GM12891 (cell line): Measurements from ENCODE around the gene TPSAB1.

ENCODE experiments used
- PAX5 ChIP-seq: IDR thresholded peaks from 2 replicates; pipeline ENCODE4 v1.6.1; 2011; ENCODE audit warnings: low read length, moderate library complexity, mild to moderate bottlenecking; ENCODE audit not compliant: insufficient read depth, severe bottlenecking
- POLR2A ChIP-seq: IDR thresholded peaks from 2 replicates; pipeline ENCODE4 v1.6.1; 2011; ENCODE audit warnings: low read depth, low read length, control low read depth
- POLR2AphosphoS5 ChIP-seq: IDR thresholded peaks from 2 replicates; pipeline ENCODE4 v1.6.1; 2011; ENCODE audit warnings: low read depth, low read length, control low read depth
- POU2F2 ChIP-seq: IDR thresholded peaks from 2 replicates; pipeline ENCODE4 v1.6.1; 2011; ENCODE audit warnings: low read depth, mild to moderate bottlenecking, control low read depth, low read length, moderate library complexity
- SPI1 ChIP-seq: IDR thresholded peaks from 2 replicates; pipeline ENCODE4 v1.6.1; 2011; ENCODE audit warnings: low read depth, low read length, control low read depth
- TAF1 ChIP-seq: IDR thresholded peaks from 2 replicates; pipeline ENCODE4 v1.6.1; 2011; ENCODE audit warnings: low read depth, low read length, control low read depth

DNA sequence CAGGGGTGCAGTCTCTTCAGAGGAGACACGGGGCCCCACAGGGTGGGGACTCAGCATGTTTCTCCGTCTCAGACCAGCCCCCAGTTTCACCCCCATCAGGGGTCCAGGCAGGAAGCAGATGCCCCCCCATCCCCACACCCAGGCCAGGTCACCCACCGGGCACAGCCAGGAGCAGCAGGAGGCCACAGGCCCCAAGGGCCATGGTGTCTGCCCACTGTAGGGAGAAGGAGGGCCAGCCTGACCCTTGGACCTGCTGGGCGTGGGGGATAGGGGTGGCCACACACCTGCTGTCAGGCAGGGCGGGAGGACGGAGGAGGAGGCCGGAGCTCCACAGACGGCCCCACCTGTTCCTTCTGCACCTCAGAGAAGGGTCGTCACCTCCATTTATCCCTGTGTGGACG, 15.5 kb upstream of the TPSAB1 start, which contains the start of gene TPSG1:
- TF ChIP-seq POLR2AphosphoS5 (no peak), POLR2A (no peak), TAF1 (no peak), POU2F2 (no peak), SPI1 (no peak), PAX5 (no peak)
